Epidermal melanocyte (primary cell): ENCODE data around the gene SRPK2.
A peak's percentile ranks its signal among the peaks of the same experiment; 100 is the strongest.
"Not testable (repeated sequence)": the region's sequence is repeated elsewhere in the genome, so short reads cannot be mapped to it uniquely, and the experiment has no call there.

Source experiments
- DNase-seq: peaks from one replicate; pipeline ENCODE4 v3.0.0; 2011; ENCODE audit warnings: low spot score; ENCODE audit not compliant: insufficient read length

SRPK2 gene

DNA sequence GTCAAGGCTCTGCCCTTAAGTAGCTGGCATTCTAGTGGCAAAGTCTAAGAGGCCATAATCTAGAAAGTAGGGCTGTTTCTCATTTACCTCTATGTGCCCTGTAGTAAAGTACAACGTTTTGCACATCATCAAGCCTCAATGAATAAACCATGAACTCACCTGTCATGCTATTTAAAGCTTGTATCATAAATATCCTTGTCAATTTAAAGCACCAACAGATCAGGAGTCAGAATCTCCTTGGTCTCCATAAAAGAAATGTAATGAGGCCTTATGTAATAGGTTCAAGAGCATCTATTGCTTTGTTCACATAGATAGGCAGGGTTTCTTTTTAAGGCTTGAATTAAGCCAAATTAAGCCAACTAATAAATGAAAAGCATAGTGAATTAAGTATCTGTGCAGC lies 192.8 kb downstream of the SRPK2 start:
- DNase-seq: no peak

GRCh38 chr7:105194959-105195358 lies 193.8 kb downstream of the SRPK2 start:
- not testable (repeated sequence) for DNase-seq

GRCh38 chr7:105191331-105191730 lies 197.4 kb downstream of the SRPK2 start:
- no peak for DNase-seq

DNA sequence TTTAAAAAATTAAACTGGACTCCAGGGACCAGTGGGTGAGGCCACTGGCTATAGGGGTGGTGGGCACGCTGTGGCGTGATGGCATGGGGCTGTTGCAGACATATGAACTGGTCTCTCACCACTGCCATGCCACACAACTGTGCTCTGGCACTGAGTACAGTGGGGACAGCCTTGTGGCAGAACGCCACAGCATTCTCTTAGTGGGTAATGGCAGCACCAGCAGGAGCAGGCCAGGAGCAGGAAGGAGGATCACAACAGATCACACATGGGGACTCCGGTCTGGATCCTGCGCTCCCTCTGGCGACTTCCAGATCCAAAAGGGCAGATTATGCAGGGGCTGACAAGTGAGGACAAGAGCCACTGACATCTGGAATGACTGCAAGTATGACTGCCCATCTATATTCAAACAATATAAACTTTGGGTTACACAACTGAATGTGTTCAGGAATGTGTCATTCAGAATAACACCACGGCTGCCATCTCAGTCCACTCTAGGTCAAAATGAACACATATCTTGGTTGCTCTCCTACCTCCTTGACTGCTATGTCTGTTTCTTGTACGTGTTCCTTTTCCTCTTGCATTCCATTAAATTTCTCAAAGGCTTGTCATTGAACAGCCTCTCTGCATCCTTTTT lies 198.7 kb downstream of the SRPK2 start:
- DNase-seq: no peak

- no peak for DNase-seq
Observed at GRCh38 chr7:105188201-105188600, 200.5 kb downstream of the SRPK2 start.

- DNase-seq: no peak
Observed at GRCh38 chr7:105187302-105188169, 201.2 kb downstream of the SRPK2 start.

DNA sequence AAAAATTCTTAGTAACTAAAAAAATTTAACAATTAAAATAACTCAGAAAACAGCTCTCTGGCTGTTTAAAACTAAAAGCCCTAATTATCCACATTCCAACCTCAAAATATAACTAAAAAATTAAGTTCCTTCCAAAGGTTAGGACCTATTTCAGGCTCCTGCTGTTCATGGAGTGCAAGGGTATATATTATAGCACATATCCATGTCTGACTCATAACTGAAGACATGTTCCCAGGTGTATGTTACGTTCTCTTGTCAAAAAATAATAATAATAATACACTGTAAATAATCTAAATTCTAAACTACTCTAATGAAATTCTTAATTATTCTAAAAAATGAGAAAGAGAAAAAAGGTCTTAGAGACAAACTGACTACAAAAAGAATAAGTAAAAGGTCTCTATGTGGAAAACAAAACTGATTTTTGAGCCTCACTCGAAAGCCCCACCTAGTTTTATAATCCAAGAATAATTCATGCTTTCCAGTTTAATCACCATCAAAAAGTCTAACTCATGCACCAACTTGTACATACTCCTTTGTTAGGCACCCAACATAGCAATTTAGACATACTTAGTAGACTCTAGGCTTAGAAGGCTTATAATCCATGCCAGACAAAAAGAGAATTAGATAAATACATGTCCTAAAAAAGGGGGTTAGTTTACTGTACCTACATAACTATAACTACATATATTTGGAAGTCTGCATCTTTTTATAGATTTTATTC lies 203.3 kb downstream of the SRPK2 start:
- no peak for DNase-seq

- no peak for DNase-seq
Observed at GRCh38 chr7:105180002-105180401, 208.7 kb downstream of the SRPK2 start.

DNA sequence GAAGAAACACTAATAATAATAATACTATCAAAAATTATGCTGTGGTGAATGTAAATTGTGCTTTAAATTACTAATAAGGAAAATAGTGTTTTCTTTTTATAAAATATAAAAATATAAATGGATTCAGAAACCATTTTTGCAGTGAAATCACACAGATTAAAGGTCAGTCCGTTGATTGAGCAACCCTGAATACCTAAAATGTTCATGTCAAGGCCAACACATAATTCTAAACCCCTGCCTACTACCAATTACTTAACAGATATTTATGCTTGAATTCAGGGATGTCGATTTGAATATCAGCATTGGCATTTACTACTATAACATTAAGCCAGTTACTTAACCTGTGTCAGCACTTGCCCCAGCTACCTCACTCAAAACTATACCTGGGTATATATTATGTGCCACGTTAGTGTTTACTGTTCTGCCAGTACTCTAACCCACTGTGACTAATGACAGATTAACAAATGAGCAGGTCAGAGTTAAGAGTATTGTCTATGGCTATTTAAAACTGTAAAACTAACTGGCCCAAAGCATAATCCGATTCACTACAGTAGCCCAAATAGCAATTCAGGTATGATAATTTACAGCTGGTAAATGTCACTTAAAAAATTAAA lies 209.7 kb downstream of the SRPK2 start:
- DNase-seq: no peak

GRCh38 chr7:105178177-105178576 lies 210.5 kb downstream of the SRPK2 start:
- DNase-seq: peak; percentile 54

- DNase-seq: no peak
Observed at GRCh38 chr7:105177026-105177425, 211.7 kb downstream of the SRPK2 start.

GRCh38 chr7:105173586-105173985 lies 215.1 kb downstream of the SRPK2 start:
- no peak for DNase-seq

DNA sequence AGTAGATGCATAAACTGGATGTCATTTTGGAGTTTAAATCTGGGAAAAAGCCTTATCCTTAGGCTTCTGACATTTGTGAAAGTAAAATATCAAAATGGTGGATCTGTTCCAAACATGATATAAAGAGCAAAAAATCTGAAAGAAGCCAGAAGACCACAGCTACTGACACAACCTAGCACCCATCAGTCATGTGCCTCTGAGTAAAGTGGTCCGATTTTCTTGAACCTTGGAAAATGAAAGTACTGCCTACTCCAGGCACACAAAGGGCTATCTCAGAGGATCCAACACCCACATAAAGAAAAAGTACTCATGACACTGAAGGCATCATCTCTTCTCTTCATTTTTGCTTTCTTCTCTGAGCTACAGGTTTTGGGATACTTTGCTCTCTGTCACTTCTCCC lies 224.0 kb downstream of the SRPK2 start:
- DNase-seq: peak; percentile 29

- no peak for DNase-seq
Observed at GRCh38 chr7:105163718-105164117, 225.0 kb downstream of the SRPK2 start.

- DNase-seq: no peak
Observed at GRCh38 chr7:105161366-105161765, 227.4 kb downstream of the SRPK2 start.

DNA sequence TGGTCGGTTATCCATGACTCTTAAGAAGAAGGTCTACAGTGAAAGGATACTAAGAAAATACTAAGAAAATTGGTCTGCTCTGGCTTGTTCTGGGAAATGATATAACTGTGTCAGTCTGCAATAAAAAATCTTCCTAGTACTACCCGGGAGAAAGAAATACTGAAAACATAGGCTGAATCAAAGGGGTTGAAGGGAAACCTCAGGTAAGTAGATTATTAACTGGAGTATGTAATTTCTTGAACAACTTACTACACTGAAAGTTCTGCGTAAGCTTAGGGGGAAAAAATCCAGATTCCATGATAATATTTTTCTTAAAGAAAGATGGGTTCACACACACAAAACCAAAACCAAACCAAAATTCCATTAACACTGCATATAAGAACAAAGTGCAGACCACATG lies 231.4 kb downstream of the SRPK2 start:
- DNase-seq: no peak

GRCh38 chr7:105156731-105157130 lies 232.0 kb downstream of the SRPK2 start:
- DNase-seq: no peak

GRCh38 chr7:105154084-105154483 lies 234.6 kb downstream of the SRPK2 start:
- no peak for DNase-seq

DNA sequence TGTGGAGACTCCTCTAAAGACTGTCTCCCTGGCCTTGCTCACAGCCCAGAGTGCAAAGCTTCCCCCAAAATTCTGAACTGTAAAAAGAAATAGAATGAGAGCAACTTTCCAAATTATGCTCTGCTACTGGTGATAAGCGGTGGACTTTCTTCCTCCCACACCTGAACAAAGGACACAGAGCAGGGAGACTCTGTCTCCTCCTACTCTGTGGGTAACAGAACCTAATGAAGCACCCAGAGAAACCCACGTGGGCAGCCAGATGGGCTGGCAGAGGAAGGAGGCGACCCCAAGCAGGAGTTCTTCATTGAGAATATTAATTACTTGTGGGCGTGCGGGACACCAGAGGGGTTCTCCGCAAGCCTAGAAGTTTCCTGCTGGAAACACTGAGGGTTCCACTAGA lies 235.2 kb downstream of the SRPK2 start:
- DNase-seq: no peak

DNA sequence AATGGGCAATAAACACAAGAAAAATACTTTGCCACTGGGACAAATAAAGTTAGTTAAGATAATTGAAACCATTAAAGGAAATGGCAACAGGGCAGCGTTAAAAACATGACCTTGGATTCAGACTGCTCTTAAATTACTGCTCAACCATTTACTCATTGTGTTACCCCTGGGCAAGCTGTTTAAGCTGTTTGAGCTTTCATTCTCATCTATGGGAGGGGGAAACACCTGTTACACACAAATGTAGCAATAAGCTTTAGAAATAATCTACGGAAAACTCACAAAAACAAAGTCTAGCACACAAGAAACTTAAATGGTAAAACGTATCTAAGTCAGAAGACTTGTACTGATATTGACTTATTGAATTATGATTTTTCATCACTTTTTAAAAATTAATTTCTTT lies 237.6 kb downstream of the SRPK2 start:
- no peak for DNase-seq

- DNase-seq: no peak
Observed at GRCh38 chr7:105149827-105150226, 238.9 kb downstream of the SRPK2 start.

- DNase-seq: peak; percentile 24
Observed at GRCh38 chr7:105141068-105141467, 247.7 kb downstream of the SRPK2 start.
